ENCODE measurements around the gene SLC6A2. TPM values are rescaled to one million over a fixed set of nuclear protein-coding genes. Genes with fewer than 3 reads are reported as not detected.
A peak's percentile ranks its signal among the peaks of the same experiment; 100 is the strongest.

Gene SLC6A2
- total and polyA plus RNA-seq, 12 donors, result 0.26 to 32.8 (median 8.6) TPM

DNA sequence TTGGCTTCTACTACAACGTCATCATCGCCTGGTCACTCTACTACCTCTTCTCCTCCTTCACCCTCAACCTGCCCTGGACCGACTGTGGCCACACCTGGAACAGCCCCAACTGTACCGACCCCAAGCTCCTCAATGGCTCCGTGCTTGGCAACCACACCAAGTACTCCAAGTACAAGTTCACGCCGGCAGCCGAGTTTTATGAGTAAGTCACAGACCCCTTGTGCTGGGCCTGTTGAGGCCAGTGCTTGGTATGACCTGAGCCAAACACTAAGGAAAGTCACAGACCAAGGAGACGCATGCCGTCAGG is 16.1 kb downstream of the SLC6A2 start:
- H3K4me1 ChIP-seq (replicated peaks in 1 of 2), result peaks cover 10 to 11% of the 10 kb centered on the region in 2 donors
- WGBS, 4 donors, result 89 to 97% (median 95%) methylated on average over 9 to 10 of the region's 10 CpGs
- no peaks in the 10 kb centered on the region for H3K36me3 ChIP-seq (replicated peaks in 1 of 2)
- H3K27ac ChIP-seq, result peak overlapping the region in 1 of 5 donors; percentile 20
- no peak for DNase-seq
- intact Hi-C loops (cut with DNase I), result no loop called here
- H3K27me3 ChIP-seq, result no peaks in the 10 kb centered on the region
- no peak overlapping the region for H3K4me3 ChIP-seq
- H3K9me3 ChIP-seq (replicated peaks in 1 of 3), result no peaks in the 10 kb centered on the region
- TF ChIP-seq, protein P1, sequence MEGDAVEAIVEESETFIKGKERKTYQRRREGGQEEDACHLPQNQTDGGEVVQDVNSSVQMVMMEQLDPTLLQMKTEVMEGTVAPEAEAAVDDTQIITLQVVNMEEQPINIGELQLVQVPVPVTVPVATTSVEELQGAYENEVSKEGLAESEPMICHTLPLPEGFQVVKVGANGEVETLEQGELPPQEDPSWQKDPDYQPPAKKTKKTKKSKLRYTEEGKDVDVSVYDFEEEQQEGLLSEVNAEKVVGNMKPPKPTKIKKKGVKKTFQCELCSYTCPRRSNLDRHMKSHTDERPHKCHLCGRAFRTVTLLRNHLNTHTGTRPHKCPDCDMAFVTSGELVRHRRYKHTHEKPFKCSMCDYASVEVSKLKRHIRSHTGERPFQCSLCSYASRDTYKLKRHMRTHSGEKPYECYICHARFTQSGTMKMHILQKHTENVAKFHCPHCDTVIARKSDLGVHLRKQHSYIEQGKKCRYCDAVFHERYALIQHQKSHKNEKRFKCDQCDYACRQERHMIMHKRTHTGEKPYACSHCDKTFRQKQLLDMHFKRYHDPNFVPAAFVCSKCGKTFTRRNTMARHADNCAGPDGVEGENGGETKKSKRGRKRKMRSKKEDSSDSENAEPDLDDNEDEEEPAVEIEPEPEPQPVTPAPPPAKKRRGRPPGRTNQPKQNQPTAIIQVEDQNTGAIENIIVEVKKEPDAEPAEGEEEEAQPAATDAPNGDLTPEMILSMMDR (IDR thresholded peaks at IDR 0.05), result no peak
- TF ChIP-seq POLR2A (IDR thresholded peaks at IDR 0.05), result no peak

DNA sequence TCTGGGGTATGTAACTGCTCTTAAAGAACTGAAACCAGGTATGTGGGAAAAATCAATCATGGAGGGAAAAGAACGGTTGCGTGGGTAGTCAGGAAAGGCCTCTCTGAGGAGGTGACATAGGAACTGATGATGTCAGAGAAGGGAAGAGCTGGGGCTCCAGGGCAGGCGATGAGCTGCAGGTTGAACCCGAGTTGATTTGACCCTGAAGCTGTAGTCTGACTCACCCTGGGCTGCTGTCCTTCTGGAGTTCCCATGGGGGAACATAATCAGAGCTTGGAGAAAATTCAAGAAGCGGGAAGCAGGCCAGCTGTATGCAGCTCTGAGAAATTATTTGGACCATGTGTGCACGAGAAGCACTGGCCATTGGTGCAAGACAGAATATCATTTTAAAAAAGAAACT is 16.7 kb downstream of the SLC6A2 start:
- DNase-seq, result peak; percentile 68 to 89 (median 81)

DNA sequence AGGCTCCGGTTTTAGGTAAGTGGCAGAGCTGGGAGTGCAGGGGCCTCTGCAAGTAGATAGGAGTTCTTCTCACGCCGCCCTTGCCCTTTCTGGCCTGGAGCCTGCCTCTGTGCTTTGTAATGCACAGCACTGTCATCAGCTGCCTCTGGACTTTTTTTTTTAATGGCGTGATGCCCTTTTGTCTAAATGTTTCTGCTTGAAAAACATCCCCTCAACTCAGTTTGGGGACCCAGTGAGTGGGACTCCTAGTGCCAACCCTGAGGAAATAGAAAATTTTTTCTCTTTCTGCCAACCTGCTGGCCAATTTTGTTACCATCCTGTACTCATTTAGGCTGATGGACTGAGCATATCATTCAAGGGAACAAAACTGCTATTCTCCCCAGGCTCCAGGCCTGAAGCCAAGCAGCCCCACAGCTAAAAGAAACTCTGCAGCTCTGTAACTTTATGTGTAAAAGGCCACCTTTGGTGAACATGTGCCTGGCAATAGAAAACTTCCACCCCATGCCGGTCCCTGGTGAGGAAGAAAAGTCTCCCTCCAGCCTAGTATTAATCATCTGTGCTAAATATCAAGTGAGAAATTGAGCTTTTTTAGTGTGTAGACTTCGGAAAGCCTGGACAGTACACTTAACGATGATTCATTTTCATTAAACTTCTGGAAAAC is 22.5 kb downstream of the SLC6A2 start:
- Histone ChIP-seq H3K36me3 (replicated peaks in 1 of 2) (no peaks in the 10 kb centered on the region), H3K4me1 (replicated peaks in 1 of 2) (no peaks in the 10 kb centered on the region), H3K4me3 (no peak overlapping the region), H3K27ac (no peak overlapping the region), H3K27me3 (no peaks in the 10 kb centered on the region), H3K9me3 (replicated peaks in 1 of 3) (no peaks in the 10 kb centered on the region)
- WGBS, 4 donors, result 77 to 89% (median 80%) methylated on average over 7 of the region's 7 CpGs
- intact Hi-C loops (cut with DNase I), result no loop called here
- TF ChIP-seq, protein P1 (IDR thresholded peaks at IDR 0.05), result no peak
- no peak for TF ChIP-seq POLR2A (IDR thresholded peaks at IDR 0.05)
- DNase-seq, result no peak

More for the DNA sequence above, 16.7 kb downstream of the SLC6A2 start:
- peak overlapping the region in 1 of 5 donors; percentile 20 for H3K27ac ChIP-seq
- WGBS, 4 donors, result 30 to 36% (median 31%) methylated on average over 6 of the region's 6 CpGs
- no peaks in the 10 kb centered on the region for H3K27me3 ChIP-seq
- no peak overlapping the region for H3K4me3 ChIP-seq
- intact Hi-C loops (cut with DNase I), result no loop called here
- no peaks in the 10 kb centered on the region for H3K36me3 ChIP-seq (replicated peaks in 1 of 2)
- no peaks in the 10 kb centered on the region for H3K9me3 ChIP-seq (replicated peaks in 1 of 3)
- H3K4me1 ChIP-seq (replicated peaks in 1 of 2), result peaks cover 10 to 11% of the 10 kb centered on the region in 2 donors
- TF ChIP-seq, protein P1 (IDR thresholded peaks at IDR 0.05), result no peak
- TF ChIP-seq POLR2A (IDR thresholded peaks at IDR 0.05), result no peak

DNA sequence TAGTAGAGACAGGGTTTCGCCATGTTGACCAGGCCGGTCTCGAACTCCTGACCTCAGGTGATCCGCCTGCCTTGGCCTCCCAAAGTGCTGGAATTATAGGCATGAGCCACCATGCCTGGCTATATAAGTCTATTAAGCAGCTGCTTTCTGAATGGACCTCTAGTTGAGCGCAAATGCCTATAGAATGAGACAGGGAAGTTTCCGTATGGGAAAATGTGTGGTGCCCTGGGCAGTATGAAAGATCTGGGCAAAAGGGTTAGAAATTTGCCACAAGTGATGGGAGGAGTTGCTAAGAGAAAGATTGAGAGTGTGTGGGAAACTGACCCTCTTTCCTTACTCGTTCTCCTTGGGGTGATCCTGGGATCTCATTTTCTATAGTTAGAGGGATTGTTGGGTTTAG is 26.3 kb downstream of the SLC6A2 start:
- Histone ChIP-seq H3K36me3 (replicated peaks in 1 of 2) (no peaks in the 10 kb centered on the region), H3K27me3 (no peaks in the 10 kb centered on the region), H3K4me3 (no peak overlapping the region), H3K9me3 (replicated peaks in 1 of 3) (peaks cover 0 to 5% (median 0%) of the 10 kb centered on the region in 3 donors), H3K4me1 (replicated peaks in 1 of 2) (no peaks in the 10 kb centered on the region), H3K27ac (no peak overlapping the region)
- intact Hi-C loops (cut with DNase I), result no loop called here
- TF ChIP-seq POLR2A (IDR thresholded peaks at IDR 0.05), result no peak
- TF ChIP-seq, protein P1 (IDR thresholded peaks at IDR 0.05), result no peak
- WGBS, 4 donors, result 88 to 96% (median 92%) methylated on average over 7 of the region's 7 CpGs
- no peak for DNase-seq

All from adrenal gland (tissue), 12 donors.